NOMO-1 treated with DMSO at 0.1 percent for 48 hours (cell line): ENCODE data around the gene RCAN1.
"Not testable (repeated sequence)": the region's sequence is repeated elsewhere in the genome, so short reads cannot be mapped to it uniquely, and the experiment has no call there.

ENCODE experiments used
- DNase-seq: peaks from one replicate; lab custom pipeline; 2025; ENCODE audit not compliant: unreplicated experiment; lab: John Stamatoyannopoulos, UW

The RCAN1 gene

DNA sequence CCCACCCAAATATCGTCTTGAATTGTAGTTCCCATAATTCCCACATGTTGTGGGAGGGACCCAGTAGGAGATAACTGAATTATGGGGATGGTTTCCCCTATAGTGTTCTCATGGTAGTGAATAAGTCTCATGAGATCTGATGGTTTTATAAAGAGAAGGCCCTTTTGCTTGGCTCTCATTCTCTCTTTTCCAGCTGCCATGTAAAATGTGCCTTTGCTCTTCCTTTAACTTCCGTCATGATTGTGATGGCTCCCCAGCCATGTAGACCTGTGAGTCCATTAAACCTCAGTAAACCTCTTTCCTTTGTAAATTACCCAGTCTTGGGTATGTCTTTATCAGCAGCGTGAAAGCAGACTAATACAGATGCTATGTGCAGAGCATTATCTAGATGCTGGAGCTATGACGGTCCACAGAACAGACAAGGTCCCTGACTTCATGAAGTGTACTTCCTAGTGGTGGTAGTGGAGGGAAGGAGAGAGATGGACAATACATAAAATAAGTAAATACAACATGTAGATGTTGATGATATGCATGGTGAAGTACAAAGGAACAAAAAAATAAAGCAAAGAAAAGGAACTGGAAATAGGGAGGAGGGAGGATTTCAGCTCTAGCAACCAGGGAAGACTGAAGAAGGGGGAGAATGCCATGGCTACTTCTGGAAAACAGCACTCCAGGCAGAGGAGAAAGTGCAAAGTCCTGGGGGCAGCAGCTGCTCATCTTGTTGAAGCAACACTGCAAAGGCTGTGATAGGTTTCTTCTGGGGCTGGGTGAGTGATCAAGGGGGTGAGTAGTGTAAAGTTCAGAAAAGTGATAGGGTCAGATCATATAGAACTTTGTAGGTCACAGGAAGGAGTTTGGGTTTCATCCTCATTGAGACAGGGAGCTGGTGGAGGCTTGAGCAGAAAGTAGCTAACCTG lies 6.8 kb upstream of the RCAN1 start:
- DNase-seq, result no peak

DNA sequence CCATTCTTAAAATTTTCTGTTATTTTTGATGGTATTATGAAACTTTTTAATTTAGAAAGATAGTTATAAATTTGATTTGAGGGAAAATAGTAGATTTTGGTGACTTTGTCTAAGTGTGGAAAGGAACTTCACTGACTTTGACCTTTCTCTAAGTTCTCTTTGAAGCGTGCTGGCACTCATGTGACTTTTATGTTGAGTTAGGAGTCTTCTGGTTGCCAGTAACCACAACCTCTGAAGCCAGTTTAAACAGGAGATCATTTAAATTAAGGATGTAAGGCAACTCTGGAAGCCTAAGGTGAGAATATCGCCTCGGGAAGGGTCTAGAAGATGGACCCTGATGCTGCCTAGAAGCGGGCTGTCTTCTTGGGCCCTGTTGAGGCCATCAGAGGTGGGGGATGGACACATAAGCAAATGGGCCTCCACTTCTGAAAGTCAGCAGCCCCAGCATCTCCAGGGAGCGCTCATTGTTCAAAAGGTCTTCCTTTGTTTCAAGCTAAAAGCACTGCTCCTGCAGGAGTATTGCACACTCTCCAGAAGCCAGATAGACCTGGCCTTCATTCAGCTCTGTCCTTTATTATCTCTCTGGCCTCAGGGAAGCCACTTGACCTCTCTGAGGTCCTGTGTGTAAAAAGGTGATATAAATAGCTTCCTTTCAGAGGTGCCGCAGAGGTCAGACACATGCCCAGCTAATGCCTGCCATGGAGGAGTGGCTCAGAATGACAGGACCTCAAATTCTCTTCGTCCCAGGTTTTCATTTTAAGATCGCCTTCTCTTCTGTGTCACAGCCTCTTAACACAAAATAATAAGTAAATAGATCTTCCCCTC lies 5.1 kb upstream of the RCAN1 start:
- DNase-seq, result no peak

DNA sequence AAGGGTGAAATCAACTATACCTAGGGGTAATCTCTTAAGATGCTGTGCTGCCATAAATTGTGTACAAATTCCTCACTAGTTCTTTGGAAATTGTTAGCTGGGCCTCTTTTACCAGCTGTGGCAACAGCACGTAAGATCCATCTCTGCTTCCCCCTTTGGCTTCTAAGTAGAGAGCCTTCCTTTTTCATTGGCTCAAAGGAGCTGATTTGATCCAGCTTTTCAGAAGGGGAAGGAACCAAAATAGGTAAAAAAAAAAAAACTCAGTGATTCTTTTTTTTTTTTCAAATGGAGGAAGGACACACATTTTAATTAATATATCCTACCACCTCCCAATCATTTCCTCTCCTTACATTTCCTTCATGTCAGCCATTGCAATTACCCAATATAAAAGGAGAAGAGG lies 4.0 kb upstream of the RCAN1 start:
- DNase-seq, result peak; percentile 42

DNA sequence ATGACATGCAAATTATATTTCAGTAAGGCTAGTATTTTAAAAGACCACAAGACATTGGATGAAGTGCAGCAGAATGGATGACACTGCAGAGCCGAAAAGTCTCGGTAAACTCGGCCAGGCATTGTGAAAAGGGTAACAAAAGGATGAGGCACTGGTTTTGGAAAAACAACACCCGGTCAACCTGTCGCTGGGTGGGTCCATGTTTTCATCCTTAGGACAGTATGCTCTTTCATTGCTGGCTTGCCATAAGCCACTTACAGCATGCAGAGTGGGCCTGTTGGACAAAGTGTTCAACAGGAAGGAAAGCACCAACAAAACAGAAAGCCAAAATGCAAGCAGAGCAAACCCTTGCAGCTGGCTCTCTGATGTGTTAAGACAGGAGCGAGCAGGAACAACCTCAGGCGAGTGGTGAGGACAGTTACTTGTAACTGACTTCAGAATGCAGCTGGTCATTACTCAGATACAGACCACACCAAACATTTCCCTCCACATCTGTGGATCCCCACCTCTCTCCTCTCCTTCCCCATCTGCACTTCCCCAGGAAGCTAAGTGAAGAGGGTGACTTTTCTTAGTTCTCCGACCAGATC lies 2.9 kb upstream of the RCAN1 start:
- no peak for DNase-seq

DNA sequence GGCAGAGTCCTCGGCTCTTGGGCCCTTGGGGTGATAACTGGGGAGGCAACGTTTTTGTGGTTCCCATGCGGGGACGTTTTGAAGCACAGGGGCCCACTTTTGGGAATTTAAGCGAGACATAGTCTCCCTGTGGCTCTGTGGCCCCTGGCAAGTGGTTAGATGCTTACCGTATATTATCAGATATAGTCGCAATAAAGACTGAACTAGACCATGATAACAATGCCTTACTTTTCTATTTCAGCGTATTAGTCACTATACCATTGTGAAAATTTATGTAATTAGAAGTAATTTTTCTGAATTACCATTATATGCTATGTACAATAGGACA lies 538 bp upstream of the RCAN1 start:
- DNase-seq, result no peak

DNA sequence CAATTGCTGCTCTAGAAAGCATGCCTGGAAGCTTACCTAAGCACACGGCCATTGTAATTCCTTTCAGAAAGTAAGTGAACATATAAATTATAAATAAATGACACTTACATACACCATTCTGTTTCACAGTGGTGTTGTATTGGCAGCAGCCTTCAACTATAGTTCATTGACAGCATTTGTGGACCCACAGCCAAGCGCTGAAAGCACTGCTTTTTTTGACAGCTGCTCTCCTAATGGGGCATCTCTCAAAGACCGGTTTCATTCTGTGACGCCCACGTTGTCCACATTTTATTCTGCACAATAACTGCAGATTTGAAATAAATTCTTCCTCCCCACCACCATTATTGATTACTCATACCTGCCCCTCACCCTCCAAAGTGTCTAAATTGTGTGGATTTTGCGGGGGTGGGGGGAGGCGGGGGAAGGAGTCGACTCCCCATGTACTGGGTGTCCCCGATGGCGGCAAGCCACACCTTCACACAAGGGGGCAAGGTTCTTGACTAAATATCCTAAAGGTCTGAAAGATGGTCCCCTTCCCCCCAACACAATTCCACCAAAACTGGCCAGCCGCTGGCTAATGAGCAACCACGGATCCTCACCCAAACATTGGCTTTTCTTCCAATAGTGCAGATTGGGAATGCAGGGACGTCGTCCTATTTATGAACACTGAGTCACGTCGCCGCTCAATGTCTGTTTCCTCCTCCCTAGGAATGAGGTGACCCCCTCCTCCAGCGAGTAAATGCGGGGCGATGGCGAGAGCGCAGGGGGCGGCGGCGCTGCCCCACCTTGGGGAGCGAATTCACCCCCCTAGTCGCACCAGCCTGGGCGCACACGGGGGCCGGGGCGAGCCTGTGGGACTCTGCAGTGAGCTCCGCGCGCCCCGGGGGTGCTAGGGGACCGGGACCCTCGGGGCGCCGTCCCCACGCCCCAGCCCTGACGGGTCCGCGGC lies 960 bp downstream of the RCAN1 start:
- no peak for DNase-seq

DNA sequence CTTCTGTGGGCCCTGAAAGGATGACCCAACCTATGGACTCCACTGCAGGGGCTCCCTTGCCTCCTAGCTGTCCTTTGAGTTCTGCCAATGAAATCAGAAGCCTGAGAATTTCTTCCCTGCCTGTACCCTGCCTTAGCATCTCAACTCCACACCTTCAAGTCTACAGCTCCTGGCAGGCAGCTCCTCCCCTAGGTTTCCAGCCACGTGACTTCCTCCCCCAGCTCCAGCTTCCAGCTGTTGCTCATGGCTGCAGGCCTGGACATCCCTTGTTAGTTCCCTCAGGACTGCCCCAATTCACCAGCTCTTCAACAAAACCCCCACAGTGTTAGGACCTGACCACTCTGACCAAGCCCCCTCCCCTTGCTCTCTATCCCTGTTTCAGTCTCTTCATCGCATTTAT lies 2.4 kb downstream of the RCAN1 start:
- no peak for DNase-seq

DNA sequence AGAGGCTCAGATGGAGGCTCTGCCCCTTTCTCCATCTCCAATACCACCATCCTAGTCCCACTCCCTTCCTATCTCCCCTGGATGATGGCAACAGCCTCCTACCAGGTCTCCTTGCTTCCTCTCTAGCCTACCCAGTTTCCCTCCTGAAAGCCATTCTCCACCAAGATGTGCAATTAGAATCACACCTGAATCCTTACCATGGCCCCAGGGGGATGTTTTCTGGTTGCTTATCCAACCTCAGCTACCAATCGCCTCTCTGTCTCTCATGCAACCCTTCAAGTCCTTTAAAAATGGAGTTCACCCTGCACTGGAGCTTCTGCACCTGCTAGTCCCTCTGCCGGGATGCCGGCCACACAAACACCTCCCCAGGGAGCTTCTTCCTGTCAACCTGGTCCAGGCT lies 2.9 kb downstream of the RCAN1 start:
- DNase-seq, result no peak

DNA sequence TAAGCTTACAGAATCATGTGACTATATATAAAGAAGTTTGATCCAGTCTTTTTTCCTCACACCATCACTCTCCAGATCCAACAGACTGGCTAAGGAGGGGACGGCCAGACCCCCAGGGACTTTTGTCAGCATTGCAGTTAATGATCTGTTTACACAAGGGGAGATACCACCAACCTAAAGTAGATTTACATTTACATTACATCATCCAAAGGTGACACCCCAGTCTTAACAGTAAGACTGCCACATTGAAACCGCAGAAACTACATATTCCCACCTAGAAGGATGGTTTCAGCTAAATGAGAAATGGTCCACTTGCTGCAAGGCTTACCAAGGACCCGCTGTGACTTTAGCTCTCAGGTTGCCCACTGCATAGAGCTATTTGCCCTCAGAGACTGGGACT lies 3.4 kb downstream of the RCAN1 start:
- DNase-seq, result no peak

DNA sequence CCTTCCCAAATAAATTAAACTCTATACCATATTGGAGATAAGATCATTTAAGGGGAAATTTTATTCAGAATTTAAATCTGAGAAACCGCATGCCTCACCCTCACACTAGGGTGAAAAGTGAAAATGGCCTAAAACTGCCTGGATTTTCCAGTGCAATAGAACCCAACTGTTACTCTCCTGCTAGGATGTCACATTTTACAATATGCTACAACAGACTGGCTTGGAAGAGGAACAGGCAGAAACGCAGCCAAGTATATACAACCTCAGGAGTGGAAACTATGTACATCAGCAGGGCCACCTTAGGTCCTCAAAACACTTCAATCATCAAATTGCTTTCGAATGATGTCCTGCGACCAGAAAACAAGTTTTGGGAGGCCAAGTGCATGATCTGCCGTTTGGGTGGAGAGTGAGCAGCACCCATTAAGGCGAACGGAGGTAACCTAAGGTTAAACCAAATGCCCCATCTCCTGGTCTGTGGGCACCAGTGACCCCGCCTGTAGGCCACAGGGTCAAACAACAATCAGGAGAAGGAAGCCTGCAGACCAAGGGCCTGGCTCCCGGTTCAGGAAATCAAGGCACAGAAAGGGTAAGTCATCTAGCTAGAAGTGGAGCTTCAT lies 4.9 kb downstream of the RCAN1 start:
- no peak for DNase-seq

DNA sequence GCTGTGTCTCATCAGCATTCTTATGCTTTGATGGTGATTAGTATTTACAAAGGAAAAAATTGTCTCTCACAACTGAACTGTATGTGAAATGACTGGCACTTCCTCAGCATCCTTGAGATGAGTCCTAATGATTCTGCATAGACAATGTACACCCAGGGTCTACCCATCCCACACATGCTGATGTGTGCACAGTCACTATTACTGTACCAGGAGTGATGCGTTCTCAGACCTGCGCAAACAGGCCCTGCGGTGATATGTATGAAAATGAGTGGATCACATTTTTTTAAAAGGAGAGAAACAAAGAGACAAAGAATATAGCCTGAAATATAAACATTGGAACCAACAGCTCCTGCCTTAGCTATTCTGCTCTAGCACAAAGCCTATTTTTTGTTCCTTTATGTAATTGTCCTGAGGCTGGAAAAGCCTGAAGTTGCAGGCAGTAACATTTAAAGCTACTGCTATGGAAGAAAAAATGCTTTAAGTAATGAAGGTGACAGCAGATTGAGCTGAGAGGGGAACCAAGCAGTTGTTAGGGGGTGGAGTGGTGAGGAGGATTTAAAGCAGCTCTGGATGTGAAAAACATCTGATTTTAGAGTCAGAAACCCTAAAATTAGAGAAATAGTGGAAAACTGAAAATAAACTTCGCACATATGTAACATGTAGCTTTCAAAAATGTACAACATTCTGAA lies 5.5 kb downstream of the RCAN1 start:
- DNase-seq, result no peak

DNA sequence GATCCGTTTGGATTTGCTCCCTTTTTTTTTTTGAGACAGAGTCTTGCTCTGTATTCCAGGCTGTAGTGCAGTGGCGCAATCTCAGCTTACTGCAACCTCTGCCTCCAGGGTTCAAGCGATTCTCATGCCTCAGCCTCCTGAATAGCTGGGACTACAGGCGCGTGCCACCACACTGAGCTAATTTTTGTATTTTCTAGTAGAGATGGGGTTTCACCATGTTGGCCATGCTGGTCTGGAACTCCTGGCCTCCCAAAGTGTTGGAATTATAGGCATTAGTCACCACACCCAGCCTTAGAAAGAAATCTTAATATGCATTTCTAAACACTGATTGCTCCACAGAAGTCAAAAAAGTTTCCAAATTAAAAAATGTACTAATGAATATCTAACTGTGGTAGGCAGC lies 7.5 kb downstream of the RCAN1 start:
- not testable (repeated sequence) for DNase-seq

DNA sequence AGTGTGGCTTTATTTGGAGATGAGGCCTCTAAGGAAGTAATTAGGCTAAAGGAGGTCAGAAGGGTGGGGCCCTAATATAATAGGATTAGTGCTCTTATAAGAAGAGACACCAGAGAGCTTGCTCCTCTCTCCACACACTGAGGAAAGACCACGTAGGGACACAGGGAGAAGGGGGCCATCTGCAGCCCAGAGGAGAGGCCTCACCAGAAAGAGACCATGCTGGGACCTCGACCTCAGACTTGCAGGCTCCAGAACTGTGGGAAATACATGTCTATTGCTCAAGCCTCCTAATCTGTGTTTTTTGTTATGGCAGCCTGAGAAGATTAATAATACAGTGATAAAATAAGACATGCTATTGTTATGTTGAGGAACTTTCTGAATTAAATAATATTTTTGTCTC lies 8.3 kb downstream of the RCAN1 start:
- DNase-seq, result no peak

DNA sequence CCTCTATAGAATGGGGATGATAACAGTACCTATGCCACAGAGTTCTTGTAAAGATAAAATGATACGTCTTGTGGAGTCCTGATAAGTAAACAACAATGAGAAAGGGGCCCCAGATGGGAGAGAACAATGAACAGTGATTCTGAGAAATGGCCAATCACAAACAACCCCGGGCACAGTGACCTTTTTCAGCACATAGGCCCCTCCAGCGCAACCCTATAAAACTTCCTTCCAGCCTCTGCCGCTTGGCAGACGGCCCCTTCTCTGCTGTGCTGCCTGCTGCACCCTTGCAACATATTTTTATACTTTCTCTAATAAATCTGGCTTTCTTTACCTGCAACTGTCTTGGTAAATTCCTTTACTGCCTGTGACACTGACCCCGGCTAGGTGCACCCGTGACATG lies 8.9 kb downstream of the RCAN1 start:
- no peak for DNase-seq

DNA sequence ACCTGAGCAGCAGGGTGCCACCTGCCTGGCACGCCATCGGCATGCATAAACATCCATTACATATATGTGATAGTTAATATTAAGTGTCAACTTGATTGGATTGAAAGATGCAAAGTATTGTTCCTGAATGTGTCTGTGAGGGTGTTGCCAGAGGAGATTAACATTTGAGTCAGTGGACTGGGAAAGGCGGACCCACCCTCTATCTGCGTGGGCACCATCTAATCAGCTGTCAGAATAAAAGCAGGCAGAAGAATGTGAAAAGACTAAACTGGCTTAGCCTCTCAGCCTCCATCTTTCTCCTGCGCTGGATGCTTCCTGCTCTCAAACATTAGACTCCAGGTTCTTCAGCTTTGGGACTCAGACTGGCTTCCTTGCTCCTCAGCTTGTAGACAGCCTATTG lies 10.0 kb downstream of the RCAN1 start:
- DNase-seq, result not testable (repeated sequence)

DNA sequence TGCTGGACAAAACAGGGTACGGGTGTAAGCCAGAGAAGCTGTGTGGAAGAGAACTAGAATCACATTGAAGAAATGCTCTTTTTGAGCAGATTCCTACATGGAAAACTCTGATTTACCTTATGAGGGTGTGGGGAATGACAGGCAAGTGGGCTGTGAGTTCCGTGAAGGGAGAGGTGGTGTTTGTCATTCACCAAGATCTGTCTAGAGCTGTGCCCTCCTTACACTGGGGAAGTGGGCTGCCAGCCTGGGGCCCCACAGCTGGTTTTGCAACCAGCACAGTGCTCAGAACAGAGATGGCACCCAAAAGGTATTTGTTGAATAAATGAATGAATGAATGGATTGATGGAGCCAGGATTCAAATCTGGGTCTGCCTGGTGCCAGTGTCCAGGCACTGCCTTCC lies 10.4 kb downstream of the RCAN1 start:
- no peak for DNase-seq

DNA sequence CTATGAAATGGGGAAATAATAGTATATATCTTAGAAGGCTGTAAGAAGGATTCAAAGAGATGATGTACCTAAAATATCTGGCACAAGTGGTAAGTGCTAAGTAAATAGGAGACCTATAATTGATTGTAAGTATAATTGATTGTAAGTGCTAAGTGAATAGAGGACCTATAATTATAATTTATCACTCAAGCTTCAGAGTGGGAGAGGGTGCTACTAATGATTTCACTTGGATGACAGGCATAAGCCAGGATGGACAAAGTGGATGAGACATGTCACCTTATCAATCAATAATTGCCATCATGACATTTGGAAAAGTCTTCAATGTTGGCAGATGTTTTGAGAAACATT lies 11.2 kb downstream of the RCAN1 start:
- DNase-seq, result no peak

DNA sequence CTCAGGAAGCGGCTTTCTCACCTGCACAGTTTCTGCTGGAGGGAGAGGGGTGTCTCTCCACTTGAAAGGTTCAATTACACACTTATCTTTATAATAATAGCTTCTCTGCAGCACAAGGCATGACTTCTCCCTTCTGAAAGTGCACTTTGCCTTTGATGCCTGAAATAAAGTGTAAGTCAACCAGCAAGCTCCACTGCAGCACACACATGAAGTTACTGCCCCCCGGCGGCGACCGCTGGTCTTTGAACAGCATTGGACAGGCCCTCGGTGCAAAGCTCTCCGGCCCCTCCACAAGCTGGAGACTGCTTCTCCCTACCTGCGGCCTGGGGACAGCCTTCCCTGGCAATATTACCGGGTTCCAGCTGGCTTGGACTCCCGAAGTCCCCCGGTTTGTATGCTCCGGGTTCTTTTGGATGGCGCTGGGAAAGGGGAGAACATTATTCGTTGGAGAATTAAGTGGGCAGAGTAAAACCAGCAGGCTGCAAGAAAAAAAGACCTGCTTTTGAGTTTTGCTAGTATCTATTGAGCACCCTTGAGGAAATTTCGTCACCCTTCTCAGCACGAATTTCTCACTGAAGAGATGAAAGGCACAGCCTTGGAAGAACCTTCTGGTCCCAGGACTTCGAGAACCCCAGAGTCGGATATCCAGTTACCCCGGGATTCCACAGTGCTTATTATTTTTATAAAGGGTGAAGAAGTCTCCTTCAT lies 11.8 kb downstream of the RCAN1 start:
- peak; percentile 64 for DNase-seq

DNA sequence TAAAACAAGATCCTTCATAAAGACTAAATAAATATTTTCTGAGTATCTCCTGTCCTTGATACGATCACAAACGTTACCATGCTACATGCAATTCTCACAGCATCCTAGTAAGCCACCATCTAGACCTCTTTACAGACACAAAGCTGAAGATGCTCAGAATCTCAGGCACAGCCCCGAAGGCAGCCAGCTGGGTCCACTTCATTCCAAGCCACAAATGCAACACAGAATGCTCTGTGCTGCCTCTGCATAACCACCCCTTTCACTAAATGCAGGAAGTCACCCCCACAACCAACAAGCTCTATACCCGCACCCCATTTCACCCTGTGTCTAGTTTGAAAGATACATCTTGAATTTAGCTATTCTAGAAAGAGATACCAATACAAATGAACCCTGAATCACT lies 12.9 kb downstream of the RCAN1 start:
- no peak for DNase-seq
